DMS114 treated with DMSO at 0.1 percent for 48 hours (cell line): ENCODE results near the gene LRIG1.

Source experiments
- DNase-seq: peaks from one replicate; lab custom pipeline; 2025; ENCODE audit not compliant: unreplicated experiment; lab: John Stamatoyannopoulos, UW

LRIG1 gene

DNA sequence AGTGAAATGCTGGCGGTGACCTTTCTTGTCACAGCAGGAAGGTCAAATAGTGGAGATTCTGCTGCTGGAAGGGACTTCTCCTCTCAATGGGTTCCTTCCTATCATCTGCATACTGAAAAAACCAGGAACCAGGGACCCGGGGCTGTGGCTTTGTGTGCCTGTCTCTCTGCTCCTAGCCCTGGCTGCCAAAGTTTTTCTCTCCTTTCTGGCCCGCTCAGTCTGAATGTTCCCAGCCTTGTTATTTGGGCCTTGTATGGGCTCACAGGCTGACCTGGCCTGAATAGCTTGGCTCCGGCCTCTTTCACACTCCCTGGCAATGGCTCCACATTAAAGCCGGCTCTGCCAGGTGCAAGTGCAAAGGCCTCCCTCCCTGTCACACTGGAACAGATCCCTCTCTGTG, 94.7 kb downstream of the LRIG1 start:
- DNase-seq: no peak

DNA sequence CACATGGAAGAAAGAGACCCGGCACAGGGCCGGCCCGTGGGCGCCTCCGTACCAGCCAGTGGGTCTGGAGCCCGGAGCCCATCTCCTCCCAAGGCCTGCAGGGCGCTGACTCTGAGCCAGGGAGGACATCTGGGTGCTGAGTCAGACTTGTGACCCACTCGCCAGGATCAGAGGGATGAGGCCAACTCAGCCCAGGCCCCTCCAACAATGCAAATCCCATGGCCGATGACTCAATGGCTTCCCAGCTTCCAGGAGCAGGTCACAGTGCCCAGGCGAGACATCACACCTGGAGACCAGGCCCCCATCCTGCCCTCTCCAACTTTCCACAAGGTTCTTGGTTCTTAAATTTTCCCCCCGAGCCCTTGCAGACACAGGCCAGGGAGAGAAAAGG, 95.1 kb downstream of the LRIG1 start:
- DNase-seq: no peak

DNA sequence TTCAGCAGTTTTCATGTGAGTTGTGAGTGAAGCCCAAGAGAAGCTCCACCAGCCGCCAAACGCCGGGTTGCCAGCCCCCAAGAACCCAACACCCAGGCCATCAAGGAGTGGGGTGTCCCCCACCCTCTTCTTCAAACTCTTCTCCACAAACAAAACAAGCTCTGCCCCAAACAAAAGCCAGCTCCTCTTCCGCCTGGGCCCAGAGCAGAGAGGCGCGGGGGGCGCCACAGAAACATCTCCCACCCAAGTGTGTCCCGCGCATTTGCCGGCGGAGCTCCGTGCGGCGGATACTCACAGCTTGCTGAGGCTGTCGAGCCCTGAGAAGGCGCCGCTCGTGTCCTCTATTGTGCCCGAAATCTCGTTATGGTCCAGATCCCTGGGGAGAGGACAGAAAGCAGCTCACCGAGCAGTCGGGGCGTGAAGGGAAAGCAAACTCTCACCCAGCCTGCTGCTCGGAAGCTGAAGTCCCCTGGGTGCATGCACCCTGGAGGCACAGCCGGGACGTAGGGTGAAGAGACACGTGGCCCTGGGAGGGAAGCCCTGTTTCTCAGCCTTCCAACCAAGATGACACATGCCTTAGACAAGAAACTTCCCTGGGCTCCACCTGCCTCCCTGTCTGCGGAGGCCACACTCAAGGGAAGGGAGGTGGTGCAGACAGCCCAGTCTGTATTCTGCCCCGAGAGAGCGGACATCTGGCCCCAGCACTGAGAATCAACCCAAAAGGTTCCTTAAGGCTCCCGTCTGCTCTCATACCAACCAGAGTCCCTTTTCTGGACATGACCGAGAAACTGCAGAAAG, 95.7 kb downstream of the LRIG1 start:
- no peak for DNase-seq

DNA sequence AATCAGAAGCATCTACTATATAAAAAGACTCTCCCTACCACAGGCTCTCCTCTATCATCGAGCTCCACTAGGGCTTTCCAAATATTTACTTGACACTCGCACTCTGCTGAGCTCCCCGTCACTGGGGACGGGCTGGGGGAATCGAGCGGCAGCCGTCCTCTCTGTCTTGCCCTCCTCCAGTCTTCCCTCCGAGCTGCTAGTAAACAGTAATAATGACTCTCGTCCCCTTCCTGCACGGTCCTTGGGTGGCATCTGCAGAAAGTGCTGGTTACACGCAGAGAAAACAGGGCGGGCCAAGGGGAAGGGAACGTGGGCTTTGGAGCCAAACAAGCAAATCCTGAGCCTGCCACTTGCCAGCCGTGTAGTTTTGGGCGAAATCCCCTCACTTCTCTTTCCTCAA, 96.6 kb downstream of the LRIG1 start:
- DNase-seq: no peak

DNA sequence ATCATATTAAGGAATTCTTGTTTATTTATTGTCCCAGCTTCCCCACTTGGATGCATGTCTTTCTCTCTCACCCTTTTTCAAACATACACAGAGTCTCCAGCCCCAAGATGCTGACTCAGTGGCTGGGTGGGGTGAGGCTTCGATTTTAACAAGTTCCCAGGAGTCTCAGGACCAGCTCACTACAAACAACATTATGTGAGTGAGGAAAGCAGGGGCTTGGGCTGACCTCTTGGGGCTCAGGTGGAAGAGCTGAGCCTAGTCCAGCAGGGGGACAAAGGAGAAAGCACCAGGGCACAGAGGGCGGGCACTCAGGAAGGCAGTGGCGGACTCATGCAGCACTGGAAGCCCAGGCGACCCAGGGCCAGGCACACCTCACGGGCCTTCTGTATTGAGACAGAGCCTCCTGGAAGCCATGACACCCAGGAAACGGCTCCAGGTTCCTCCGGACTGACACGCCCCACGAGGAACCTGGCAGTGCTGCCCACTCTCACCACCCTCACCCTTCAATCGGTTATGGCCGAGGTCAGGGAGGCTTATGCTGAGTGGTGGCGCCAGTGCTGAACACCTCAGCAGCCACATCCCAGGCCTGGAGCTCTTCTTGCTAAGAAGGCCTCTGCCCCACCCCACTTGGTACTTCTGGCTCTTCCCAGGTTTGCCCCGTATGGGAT, 97.4 kb downstream of the LRIG1 start:
- no peak for DNase-seq

DNA sequence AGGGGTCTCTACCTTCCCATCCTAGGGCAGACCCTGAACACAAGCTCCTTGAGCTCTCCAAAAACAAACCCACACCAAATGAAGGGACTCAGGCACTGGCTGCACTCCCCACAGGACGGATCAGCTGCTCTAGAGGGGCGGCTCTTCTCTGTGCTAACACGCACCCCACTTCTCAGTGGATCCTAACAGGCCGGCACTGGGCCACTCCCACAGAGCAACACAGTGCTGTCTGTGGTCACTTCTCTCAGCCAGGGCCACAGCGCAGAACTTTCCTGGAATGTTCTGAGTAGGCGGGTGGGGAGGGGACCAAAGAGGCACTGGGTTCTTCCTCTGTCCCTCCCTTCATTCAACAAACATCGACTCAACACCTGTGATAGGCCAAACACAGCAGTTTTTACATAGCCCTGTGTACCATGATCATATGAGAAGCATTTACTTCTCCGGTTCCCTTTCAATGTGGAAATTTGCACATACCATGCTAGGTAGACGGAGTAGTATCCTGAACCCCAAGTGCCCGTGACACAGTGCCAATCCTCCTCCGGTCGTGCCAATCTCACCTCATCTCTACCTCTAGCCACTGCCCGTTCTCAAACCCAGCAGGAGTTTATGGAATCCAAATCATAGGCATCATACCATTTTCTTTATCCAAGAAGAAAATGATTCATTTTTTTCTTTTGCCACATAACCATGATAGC, 98.1 kb downstream of the LRIG1 start:
- DNase-seq: no peak

DNA sequence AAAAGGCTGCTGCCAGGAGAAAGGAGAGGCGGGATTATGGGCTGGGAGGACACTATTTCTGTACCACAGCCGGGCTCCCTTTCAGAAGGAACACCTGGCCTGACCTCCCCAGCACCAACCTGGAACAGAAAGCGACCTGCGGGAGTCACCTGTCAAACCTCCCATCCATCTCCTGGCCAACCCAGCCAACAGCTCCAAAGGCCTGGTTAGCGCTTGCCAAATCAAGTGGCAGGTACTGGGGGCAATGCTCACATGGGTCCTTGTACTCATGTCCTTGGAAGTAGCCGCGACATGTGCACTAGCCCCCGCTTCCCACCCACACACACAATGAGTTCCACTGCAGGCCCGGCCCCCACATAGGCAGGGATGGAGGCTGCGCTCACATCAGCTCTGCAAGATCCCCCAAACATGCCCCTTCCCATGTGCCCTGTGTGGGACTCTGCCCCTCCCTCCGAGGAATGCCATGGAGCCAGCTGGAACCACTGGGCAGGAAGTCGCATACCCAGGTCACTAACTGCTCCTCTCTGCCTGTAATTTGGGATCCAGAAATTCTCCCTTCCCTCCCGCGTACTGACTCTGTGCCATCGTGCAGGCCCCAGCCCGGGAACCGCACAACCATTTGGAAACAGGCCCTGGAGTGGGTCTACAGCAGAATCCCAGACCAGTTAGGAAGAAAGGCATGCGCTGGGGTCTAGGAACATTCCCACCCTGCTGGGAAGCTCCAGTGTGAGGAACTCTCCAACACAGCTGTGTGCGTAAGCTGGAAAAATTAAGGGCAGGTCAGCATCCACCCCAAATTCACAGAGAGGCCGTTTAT, 98.9 kb downstream of the LRIG1 start:
- no peak for DNase-seq

DNA sequence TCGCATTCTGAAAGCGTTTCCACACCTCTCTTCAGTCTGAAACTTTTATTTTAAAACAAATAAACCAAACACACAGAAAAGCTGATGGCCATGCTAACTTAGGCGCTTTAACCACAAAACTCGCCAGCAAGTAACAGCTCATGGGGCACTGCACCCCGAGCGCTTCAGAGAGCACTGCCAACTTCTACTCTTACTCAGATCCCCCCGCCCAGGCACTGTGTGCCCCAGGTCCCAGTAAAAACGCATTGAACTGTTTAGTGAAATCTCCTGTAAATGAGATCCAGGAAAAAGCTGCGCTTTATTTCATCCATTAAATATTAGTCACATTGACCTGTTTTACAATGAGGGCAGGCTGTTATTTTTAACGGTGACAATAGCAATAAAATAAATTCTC, 99.7 kb downstream of the LRIG1 start:
- DNase-seq: no peak

DNA sequence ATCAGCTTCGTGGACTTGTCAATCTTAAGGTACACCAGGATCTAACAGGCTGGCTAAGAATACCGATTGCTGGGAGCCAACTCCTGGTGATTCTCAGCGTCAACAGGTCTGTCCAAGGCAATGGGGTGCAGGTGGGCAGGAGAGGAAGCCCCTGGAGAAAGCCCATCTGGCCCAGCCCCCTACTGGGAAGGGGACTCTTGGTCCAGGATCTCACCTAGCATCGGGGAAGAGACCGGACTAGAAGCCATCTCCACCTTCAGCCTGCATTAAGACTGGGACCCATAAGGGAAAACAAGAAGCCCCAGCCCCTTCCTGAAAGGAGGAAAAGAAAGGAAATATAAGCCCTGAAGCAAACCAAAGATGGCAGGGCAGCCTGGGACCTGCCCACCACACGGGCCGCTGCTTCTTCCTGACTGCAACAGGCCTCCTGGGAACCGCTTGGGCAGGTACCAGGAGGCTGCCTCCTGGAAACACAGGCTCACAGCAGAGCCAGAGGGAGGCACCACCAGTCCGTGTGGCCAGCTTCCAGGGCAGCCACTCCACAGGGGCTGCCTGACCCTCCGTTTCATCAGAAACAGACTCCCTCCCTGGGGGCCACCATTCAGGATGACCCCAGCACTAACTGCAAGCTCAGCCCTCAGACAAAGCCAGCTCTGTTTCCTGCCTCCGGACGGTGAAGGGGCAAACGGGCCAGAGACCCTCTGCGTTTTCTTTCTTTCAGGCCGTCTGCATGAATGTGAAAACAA, 100.2 kb downstream of the LRIG1 start:
- DNase-seq: no peak

DNA sequence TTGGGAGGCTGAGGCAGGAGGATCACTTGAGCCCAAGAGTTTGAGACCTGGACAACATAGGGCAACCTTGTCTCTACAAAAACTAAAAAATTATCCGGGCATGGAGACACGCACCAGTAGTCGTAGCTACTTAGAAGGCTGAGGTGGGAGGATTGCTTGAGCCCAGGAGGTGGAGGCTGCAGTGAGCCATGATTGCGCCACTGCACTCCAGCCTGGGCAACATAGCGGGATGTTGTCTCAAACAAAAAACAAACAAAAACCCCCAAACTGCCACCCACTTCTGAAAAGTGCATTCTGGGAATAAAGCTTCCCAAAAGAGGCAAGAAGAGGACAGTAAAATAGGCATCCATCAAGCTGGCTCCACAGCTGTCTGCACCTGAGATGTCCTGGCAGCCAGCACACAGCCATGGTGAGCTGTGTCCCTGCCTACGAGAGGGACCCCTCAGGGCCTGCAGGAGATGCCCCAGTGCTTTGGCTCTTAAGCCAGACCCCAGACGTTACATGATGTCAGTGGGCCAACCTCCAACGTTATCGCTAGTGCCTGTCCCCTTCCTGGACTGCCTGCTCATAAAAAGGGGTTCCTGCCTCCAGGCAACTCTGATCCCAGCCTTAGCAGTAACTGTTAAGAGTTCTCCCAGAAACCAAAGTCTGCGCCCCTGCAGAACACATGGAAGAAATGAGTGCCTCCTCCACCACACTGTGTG, 101.1 kb downstream of the LRIG1 start:
- no peak for DNase-seq

DNA sequence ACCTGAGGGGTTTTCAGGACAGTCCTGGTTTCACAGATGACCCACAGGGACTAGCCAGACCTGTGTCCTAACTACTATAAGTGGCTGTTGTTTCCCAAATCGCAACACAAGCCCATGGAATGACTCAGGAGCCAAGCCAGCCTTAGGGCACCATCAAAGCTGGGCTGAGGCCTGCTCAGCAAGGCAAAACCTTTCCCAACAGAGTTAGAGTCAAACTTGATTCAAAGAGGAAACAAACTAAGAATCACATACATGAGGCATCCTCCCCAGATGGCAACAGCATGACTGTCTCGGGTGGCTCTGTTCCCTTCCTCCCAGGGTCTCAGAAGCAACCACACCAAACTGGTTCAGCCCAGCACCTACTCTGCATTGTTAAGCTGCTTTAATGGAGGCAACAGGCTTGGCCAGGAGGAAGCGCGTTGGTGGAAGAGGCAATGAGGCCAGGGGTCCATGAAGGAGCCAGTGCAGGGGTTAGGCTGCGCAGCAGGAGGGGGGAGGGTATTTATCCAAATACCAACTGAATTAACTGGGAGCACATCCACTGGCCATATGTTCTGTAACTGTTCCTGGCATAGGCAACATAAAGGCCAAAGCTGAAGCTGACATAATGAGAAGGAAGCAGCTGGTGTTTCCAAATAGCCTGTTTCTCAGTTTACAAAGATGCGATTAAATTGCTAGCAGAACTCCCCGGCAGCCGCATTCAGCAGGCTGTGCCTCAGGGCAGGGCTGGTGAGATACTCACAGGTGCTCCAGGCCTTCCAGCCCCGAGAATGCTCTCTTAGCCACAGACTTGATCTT, 102.4 kb downstream of the LRIG1 start:
- no peak for DNase-seq

DNA sequence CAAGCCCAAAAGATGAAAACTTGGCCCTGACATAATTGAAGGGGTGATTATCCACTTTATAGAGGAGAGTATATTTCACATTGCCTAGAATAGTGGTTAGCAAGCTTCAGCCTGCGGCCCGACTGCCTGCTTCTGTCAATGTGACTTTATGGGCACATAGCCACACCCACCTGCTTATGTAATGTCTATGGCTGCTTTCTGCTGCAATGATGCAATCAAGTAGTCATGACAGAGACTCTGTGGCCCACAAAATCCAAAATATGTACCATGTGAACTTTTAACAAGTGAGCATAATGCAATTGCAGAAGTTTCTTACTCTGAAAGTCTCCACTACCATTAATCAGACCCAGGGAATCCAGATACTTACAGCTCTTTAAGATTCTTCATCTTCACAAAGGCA, 103.1 kb downstream of the LRIG1 start:
- no peak for DNase-seq

DNA sequence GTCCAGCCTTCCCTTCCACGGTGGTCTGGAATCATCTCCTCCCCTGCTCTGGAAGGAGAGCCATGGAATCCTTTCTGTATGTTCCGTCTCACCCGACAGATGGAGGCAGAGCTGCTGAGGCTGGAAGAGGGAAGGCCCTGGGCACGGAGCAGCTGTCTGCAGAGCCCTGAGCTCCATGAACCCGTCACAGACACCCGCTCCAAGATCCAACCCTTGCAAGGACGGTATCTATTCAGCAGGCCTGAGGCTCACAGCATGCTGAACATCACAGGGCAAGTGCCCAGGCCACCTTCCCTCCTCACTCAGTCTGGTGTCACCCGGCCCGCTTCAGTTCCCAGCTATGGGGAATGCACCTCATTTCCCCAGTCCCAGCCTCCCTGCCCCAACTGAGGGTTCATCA, 103.9 kb downstream of the LRIG1 start:
- no peak for DNase-seq

DNA sequence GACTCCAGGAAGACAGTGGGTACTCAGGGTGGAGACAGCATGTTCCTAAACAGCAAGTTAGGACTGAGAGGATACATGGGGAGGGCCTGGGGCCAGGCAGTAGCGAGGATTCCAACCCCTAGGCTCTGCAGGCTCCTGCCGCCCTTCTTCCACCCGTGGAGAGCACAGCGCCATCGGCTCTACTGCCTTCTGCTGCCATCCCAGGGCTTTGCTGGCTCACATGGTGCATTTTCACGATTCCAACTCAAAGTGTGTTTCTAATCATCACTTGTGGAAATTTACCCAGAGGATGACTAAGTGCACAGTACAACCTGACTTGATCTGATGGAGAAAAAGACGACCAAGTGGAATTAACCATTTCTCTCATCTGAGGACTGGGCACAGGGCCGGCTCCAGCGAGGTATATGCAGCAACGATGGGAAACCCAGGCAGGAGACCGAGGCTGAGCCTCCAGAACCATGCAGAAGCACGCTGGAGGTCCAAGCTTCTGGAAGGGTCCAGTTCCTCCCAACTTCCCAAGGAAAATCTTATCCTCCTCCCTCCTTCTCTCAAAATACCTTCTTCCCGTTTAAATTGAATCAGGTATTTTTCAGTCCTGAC, 104.6 kb downstream of the LRIG1 start:
- no peak for DNase-seq

DNA sequence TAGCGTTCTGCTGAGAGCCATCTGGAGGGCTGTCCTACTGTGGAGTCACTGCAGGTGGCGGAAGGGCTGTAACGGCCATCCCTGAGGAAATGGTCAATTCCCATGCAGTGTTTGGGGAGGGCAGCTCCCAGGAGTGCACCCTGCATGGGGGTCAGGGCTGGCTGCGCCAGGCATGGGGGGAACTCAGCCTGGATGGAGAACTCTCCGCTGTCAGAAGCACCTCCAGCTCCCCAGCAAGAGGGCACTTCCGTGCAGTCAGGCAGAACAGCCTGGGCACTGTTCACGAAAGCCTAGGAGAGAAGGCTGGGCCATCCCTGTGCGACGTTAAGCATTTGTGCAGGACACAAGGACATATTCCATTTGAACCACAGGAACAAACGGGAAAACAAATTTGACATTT, 105.2 kb downstream of the LRIG1 start:
- DNase-seq: no peak

DNA sequence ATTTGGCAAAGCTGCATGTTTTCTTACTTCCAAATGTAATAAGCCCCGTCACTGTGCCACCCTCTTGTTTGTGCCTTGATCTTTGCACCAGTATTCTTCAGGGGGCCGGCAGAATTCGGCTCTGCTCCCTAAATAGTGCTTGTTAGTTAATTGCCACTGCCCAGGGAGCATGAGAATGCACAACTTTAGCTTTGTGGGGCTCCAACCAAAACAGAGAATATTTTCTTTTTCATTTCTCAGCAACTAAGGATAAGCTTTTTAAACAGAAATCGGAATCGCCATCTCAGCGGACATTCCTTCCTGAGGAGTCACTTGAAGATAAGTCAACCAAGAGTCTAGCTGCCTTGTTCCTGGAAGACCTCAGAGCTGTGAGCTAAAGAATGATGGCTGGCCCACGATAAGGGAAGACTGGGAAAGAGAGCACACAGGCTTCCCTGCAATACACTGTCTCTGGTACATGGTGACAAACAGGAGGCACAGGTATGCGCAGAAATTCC, 106.0 kb downstream of the LRIG1 start:
- no peak for DNase-seq

DNA sequence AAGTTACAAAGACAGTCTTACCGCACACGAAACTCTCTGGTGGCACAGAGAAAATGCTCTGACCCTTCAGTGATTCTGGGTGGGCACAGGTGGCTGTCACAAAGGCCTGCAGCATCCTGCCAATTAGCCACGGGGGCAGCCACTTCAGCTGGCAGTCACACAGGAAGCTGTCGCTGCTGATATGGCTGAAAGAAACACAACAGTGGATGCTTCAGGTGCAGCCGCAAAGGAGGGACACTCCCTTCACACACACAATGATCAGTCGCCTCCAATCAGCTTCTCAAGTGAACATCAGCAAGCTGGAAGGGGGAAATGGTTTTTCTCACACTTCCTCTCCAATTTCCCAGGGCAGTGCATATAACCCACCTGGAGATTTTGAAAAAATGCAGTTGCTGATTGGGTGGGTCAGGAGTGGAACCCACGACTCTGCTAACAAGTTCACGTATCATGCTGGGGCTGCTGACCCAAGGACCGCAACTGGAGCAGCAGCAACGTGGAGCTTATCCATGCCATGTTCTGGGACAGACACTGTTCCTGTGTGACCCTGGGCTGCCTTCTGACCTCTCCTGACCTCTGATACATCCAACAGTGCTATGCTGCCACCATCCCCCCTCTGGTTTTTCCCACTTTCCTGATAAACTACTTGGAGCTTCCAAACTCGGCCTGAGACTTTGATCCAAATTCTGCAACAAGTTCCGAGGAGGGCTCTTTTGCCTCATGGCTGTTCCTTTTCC, 106.6 kb downstream of the LRIG1 start:
- DNase-seq: no peak
